Liver (tissue), 9 donors: ENCODE measurements around the gene TBC1D4. TPM values are rescaled to one million over a fixed set of nuclear protein-coding genes. Genes with fewer than 3 reads are reported as not detected.

Source experiments
- DNase-seq: peaks from one replicate; pipeline ENCODE4 v3.0.0-alpha.2; 2017; ENCODE audit warnings: low spot score
- H3K27ac ChIP-seq, 2 donors: one replicate each; pipeline ENCODE4 v1.7.0; 2013; ENCODE audit warnings: inconsistent platforms in 2 of 2, low read length in 2 of 2, control low read depth in 1 of 2, low read depth in 1 of 2, mild to moderate bottlenecking in 1 of 2
- H3K27me3 ChIP-seq, 4 donors: one replicate each; pipeline versions ENCODE4 v1.6.1 to v1.7.0; 2013; ENCODE audit warnings: low read length in 3 of 4, inconsistent platforms in 1 of 4, mild to moderate bottlenecking in 1 of 4, moderate library complexity in 1 of 4; ENCODE audit not compliant: control insufficient read depth in 4 of 4, insufficient read depth in 4 of 4
- H3K36me3 ChIP-seq, 4 donors: one replicate each; pipeline versions ENCODE4 v1.6.1 to v1.7.0; 2013; ENCODE audit warnings: low read length in 3 of 4, mild to moderate bottlenecking in 3 of 4, low read depth in 1 of 4, moderate library complexity in 1 of 4; ENCODE audit not compliant: control insufficient read depth in 4 of 4, insufficient read depth in 3 of 4
- H3K4me1 ChIP-seq, 4 donors: one replicate each; pipeline versions ENCODE4 v1.6.1 to v1.7.0; 2013; ENCODE audit warnings: low read length in 3 of 4, mild to moderate bottlenecking in 3 of 4, moderate library complexity in 1 of 4; ENCODE audit not compliant: control insufficient read depth in 4 of 4, insufficient read depth in 4 of 4
- H3K4me3 ChIP-seq, 3 donors: one replicate each; pipeline versions ENCODE4 v1.6.1 to v1.7.0; 2013; ENCODE audit warnings: low read length in 3 of 3, control low read depth in 1 of 3, low read depth in 1 of 3, mild to moderate bottlenecking in 1 of 3
- H3K9ac ChIP-seq, 2 donors: one replicate each; pipeline ENCODE4 v1.7.0; 2013; ENCODE audit warnings: low read length in 2 of 2, mild to moderate bottlenecking in 2 of 2, moderate library complexity in 2 of 2, control low read depth in 1 of 2, low read depth in 1 of 2
- H3K9me3 ChIP-seq, 4 donors: one replicate each; pipeline versions ENCODE4 v1.6.1 to v1.7.0; 2013; ENCODE audit warnings: low read length in 3 of 4; ENCODE audit not compliant: control insufficient read depth in 4 of 4
- EGR1 ChIP-seq, 2 donors: IDR thresholded peaks; 2 replicates each; pipeline ENCODE4 v1.6.1; 2016 to 2018; ENCODE audit warnings: antibody characterized with exemption in 2 of 2, low read depth in 2 of 2
- FOXA1 ChIP-seq: IDR thresholded peaks from 2 replicates; pipeline ENCODE4 v1.6.1; 2016; ENCODE audit warnings: antibody characterized with exemption
- FOXA2 ChIP-seq: IDR thresholded peaks from 2 replicates; pipeline ENCODE4 v1.6.1; 2016; ENCODE audit warnings: antibody characterized with exemption
- GABPA ChIP-seq, 2 donors: IDR thresholded peaks in 1 of 2; conservative IDR thresholded peaks in 1 of 2; 2 replicates each; pipeline ENCODE4 v1.6.1; 2016; ENCODE audit warnings: antibody characterized with exemption in 2 of 2, mild to moderate bottlenecking in 1 of 2, moderate library complexity in 1 of 2
- HNF4A ChIP-seq, 2 donors: conservative IDR thresholded peaks; 2 replicates each; pipeline ENCODE4 v1.6.1; 2016; ENCODE audit warnings: antibody characterized with exemption in 2 of 2, mild to moderate bottlenecking in 2 of 2
- HNF4G ChIP-seq: IDR thresholded peaks from 2 replicates; pipeline ENCODE4 v1.6.1; 2016; ENCODE audit warnings: antibody characterized with exemption
- JUND ChIP-seq, 2 donors: IDR thresholded peaks; 2 replicates each; pipeline ENCODE4 v1.6.1; 2016; ENCODE audit warnings: antibody characterized with exemption in 2 of 2
- RAD21 ChIP-seq, 2 donors: IDR thresholded peaks; 2 replicates each; pipeline ENCODE4 v1.6.1; 2016; ENCODE audit warnings: antibody characterized with exemption in 2 of 2, mild to moderate bottlenecking in 2 of 2
- RXRA ChIP-seq, 2 donors: IDR thresholded peaks; 2 replicates each; pipeline ENCODE4 v1.6.1; 2017 to 2018; ENCODE audit warnings: antibody characterized with exemption in 2 of 2, mild to moderate bottlenecking in 1 of 2
- SP1 ChIP-seq: IDR thresholded peaks from 2 replicates; pipeline ENCODE4 v1.6.1; 2018; ENCODE audit warnings: antibody characterized with exemption, mild to moderate bottlenecking
- TAF1 ChIP-seq: conservative IDR thresholded peaks from 2 replicates; pipeline ENCODE4 v1.6.1; 2016; ENCODE audit warnings: antibody characterized with exemption, mild to moderate bottlenecking
- YY1 ChIP-seq: IDR thresholded peaks from 2 replicates; pipeline ENCODE4 v1.6.1; 2016; ENCODE audit warnings: antibody characterized with exemption, mild to moderate bottlenecking
- WGBS: extraction: QIAGEN DNeasy Blood & Tissue Kit; methylation state at CpG from one replicate; pipeline ENCODE4 v1.1.7; 2013; 5-methylcytosine and 5-hydroxymethylcytosine counted together
- polyA plus RNA-seq, 2 donors: library from polyadenylated mRNA; stranded (reverse) in 1 of 2; unstranded in 1 of 2; fragments of 200-250 nt in 1 of 2; fragments of >200 nt in 1 of 2; fragmentation: Nextera tagmentation in 1 of 2; extraction: Ambion mirVana in 1 of 2; gene quantifications; one replicate each; pipeline versions ENCODE4 v1.2.1 to v1.2.3, GENCODE V29; 2013 to 2015
- total RNA-seq, 2 donors: library from RNA; depleted of rRNA; stranded (reverse); fragments of >200 nt; gene quantifications; one replicate each; pipeline ENCODE4 v1.2.3, GENCODE V29; 2014
- TF ChIP-seq, protein P1 (sequence below): IDR thresholded peaks from 2 replicates; pipeline ENCODE4 v1.6.1; 2016; ENCODE audit warnings: antibody characterized with exemption
- TF ChIP-seq, protein P2 (sequence below): IDR thresholded peaks from 2 replicates; pipeline ENCODE4 v1.6.1; 2016; ENCODE audit warnings: antibody characterized with exemption, mild to moderate bottlenecking
- TF ChIP-seq, protein P3 (sequence below): IDR thresholded peaks from 2 replicates; pipeline ENCODE4 v1.6.1; 2016; ENCODE audit warnings: antibody characterized with exemption
- TF ChIP-seq, protein P4 (sequence below): fragments of 150-350 bp; IDR thresholded peaks from 2 replicates; pipeline ENCODE4 v1.5.1; 2017; ENCODE audit warnings: improper control_type of control experiment, low read depth, low read length; ENCODE audit not compliant: missing input control
- donor health status: healthy.
- donor health status: healthy.
- donor health status: healthy.
- donor health status: healthy.
- donor health status: healthy.

The TBC1D4 gene
- total and polyA plus RNA-seq, 4 donors, result 2.3 to 11.1 (median 6.5) TPM

DNA sequence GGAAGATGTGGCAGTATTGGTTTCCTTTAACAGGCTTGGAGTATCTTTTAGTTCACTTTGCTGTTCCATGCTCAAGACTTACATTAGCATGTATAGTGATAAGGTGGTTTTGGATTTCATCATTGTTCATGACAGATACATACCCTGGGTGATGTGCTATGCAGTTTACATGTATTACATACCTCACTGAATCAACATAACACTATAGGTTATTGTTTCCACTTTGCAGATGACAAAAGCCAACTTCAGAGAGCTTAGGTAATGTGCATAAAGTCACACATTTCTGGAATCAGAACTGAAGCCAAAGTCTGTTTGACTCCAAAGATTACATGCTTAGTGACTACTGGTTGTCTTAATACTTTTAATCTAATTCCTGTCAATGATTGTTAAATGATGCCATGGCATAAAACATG, 48.6 kb upstream of the TBC1D4 start:
- H3K9me3 ChIP-seq, result no peaks in the 10 kb centered on the region
- peaks cover 0 to 17% (median 4%) of the 10 kb centered on the region in 4 donors for H3K4me1 ChIP-seq
- no peaks in the 10 kb centered on the region for H3K27me3 ChIP-seq
- DNase-seq, result no peak
- no peak overlapping the region for H3K9ac ChIP-seq
- TF ChIP-seq TAF1, result no peak
- peak; percentile 74 to 86 for TF ChIP-seq HNF4A (conservative IDR thresholded peaks at IDR 0.05)
- TF ChIP-seq, protein P1, sequence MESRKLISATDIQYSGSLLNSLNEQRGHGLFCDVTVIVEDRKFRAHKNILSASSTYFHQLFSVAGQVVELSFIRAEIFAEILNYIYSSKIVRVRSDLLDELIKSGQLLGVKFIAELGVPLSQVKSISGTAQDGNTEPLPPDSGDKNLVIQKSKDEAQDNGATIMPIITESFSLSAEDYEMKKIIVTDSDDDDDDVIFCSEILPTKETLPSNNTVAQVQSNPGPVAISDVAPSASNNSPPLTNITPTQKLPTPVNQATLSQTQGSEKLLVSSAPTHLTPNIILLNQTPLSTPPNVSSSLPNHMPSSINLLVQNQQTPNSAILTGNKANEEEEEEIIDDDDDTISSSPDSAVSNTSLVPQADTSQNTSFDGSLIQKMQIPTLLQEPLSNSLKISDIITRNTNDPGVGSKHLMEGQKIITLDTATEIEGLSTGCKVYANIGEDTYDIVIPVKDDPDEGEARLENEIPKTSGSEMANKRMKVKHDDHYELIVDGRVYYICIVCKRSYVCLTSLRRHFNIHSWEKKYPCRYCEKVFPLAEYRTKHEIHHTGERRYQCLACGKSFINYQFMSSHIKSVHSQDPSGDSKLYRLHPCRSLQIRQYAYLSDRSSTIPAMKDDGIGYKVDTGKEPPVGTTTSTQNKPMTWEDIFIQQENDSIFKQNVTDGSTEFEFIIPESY, result no peak
- no peak for TF ChIP-seq FOXA2
- TF ChIP-seq YY1, result no peak
- no peak for TF ChIP-seq FOXA1
- TF ChIP-seq RAD21 (IDR thresholded peaks at IDR 0.05), result peak in 1 of 2 donors; percentile 17
- TF ChIP-seq, protein P2, sequence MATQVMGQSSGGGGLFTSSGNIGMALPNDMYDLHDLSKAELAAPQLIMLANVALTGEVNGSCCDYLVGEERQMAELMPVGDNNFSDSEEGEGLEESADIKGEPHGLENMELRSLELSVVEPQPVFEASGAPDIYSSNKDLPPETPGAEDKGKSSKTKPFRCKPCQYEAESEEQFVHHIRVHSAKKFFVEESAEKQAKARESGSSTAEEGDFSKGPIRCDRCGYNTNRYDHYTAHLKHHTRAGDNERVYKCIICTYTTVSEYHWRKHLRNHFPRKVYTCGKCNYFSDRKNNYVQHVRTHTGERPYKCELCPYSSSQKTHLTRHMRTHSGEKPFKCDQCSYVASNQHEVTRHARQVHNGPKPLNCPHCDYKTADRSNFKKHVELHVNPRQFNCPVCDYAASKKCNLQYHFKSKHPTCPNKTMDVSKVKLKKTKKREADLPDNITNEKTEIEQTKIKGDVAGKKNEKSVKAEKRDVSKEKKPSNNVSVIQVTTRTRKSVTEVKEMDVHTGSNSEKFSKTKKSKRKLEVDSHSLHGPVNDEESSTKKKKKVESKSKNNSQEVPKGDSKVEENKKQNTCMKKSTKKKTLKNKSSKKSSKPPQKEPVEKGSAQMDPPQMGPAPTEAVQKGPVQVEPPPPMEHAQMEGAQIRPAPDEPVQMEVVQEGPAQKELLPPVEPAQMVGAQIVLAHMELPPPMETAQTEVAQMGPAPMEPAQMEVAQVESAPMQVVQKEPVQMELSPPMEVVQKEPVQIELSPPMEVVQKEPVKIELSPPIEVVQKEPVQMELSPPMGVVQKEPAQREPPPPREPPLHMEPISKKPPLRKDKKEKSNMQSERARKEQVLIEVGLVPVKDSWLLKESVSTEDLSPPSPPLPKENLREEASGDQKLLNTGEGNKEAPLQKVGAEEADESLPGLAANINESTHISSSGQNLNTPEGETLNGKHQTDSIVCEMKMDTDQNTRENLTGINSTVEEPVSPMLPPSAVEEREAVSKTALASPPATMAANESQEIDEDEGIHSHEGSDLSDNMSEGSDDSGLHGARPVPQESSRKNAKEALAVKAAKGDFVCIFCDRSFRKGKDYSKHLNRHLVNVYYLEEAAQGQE, result no peak
- no peak for TF ChIP-seq JUND (IDR thresholded peaks at IDR 0.05)
- TF ChIP-seq SP1, result peak; percentile 75
- peak in 1 of 2 donors; percentile 29 for TF ChIP-seq RXRA (IDR thresholded peaks at IDR 0.05)
- TF ChIP-seq, protein P3, sequence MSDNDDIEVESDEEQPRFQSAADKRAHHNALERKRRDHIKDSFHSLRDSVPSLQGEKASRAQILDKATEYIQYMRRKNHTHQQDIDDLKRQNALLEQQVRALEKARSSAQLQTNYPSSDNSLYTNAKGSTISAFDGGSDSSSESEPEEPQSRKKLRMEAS, result no peak
- peak; percentile 23 for TF ChIP-seq HNF4G
- TF ChIP-seq GABPA (IDR thresholded peaks at IDR 0.05 in 1 of 2, conservative IDR thresholded peaks at IDR 0.05 in 1 of 2), result no peak
- H3K4me3 ChIP-seq, result no peak overlapping the region
- peaks cover 0 to 5% (median 2%) of the 10 kb centered on the region in 4 donors for H3K36me3 ChIP-seq
- no peak overlapping the region for H3K27ac ChIP-seq

DNA sequence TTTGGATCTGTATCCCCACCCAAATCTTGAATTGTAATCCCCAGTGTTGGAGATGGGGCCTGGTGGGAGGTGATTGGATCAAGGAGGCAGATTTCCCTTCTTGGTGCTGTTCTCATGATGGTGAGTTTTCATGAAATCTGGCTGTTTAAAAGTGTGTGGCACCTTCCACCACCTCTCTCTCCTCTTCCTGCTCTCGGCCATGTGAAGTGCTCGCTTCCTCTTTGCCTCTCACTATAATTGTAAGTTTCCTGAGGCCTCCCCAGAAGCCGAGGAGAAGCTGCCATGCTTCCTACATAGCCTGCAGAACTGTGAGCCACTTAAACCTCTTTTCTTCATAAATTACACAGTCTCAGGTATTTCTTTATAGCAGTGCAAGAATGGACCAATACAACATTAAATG, 40.0 kb upstream of the TBC1D4 start:
- Histone ChIP-seq H3K27ac (no peak overlapping the region), H3K4me3 (no peak overlapping the region), H3K4me1 (no peaks in the 10 kb centered on the region), H3K36me3 (peaks cover 0 to 4% (median 2%) of the 10 kb centered on the region in 4 donors), H3K9me3 (no peaks in the 10 kb centered on the region), H3K9ac (no peak overlapping the region), H3K27me3 (no peaks in the 10 kb centered on the region)
- DNase-seq, result no peak
- 77% methylated on average over 3 of the region's 3 CpGs for WGBS
- TF ChIP-seq, protein P4, sequence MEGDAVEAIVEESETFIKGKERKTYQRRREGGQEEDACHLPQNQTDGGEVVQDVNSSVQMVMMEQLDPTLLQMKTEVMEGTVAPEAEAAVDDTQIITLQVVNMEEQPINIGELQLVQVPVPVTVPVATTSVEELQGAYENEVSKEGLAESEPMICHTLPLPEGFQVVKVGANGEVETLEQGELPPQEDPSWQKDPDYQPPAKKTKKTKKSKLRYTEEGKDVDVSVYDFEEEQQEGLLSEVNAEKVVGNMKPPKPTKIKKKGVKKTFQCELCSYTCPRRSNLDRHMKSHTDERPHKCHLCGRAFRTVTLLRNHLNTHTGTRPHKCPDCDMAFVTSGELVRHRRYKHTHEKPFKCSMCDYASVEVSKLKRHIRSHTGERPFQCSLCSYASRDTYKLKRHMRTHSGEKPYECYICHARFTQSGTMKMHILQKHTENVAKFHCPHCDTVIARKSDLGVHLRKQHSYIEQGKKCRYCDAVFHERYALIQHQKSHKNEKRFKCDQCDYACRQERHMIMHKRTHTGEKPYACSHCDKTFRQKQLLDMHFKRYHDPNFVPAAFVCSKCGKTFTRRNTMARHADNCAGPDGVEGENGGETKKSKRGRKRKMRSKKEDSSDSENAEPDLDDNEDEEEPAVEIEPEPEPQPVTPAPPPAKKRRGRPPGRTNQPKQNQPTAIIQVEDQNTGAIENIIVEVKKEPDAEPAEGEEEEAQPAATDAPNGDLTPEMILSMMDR, result no peak
- TF ChIP-seq, protein P2, result no peak
- TF ChIP-seq JUND (IDR thresholded peaks at IDR 0.05) (no peak), HNF4G (no peak), TAF1 (no peak), EGR1 (IDR thresholded peaks at IDR 0.05; ENCODE audit: low read depth in 2 of 2) (no peak), FOXA2 (no peak), FOXA1 (no peak), RXRA (IDR thresholded peaks at IDR 0.05) (no peak)
- TF ChIP-seq, protein P1, result no peak
- TF ChIP-seq, protein P3, result no peak
